Activated CD4-positive, alpha-beta memory T cell treated with anti-CD3 and anti-CD28 coated beads for 36 hours (primary cell): ENCODE results near the gene TMEM131L. TPM values are rescaled to one million over a fixed set of nuclear protein-coding genes. Genes with fewer than 3 reads are reported as not detected.
"Not testable (repeated sequence)": the region's sequence is repeated elsewhere in the genome, so short reads cannot be mapped to it uniquely, and the experiment has no call there.

Experiments used
- CTCF ChIA-PET: fragments of 350-600 bp; sonication (Branson Sonifier 250); formaldehyde crosslinking; loops from one replicate; lab custom pipeline; 2021; ENCODE audit warnings: antibody characterized with exemption, inconsistent platforms; lab: Charles Lee
- POLR2A ChIA-PET: fragments of 350-600 bp; sonication (Branson Sonifier 250); formaldehyde crosslinking; loops from one replicate; lab custom pipeline; 2021; ENCODE audit warnings: antibody characterized with exemption; lab: Charles Lee
- DNase-seq: peaks from one replicate; pipeline ENCODE4 v3.0.0-alpha.2; 2020
- H3K27ac Mint-ChIP-seq: one replicate; pipeline ENCODE4 v1.8.0; 2021; ENCODE audit warnings: mixed read lengths
- H3K27me3 Mint-ChIP-seq: one replicate; pipeline ENCODE4 v1.8.0; 2021; ENCODE audit warnings: mixed read lengths
- H3K36me3 Mint-ChIP-seq: one replicate; pipeline ENCODE4 v1.8.0; 2021; ENCODE audit warnings: mixed read lengths
- H3K4me1 Mint-ChIP-seq: one replicate; pipeline ENCODE4 v1.8.0; 2021; ENCODE audit warnings: low read depth, mixed read lengths
- H3K4me3 Mint-ChIP-seq: one replicate; pipeline ENCODE4 v1.8.0; 2021; ENCODE audit warnings: mild to moderate bottlenecking, mixed read lengths
- H3K9me3 Mint-ChIP-seq: one replicate; pipeline ENCODE4 v1.8.0; 2021; ENCODE audit warnings: mixed read lengths
- intact Hi-C: fragments of 100-400 bp; cut with micrococcal nuclease; formaldehyde crosslinking; loops from one replicate; pipeline ENCODE4 v1.15.1; 2023
- total RNA-seq, 2 experiments: library from RNA; stranded (reverse); gene quantifications; one replicate each; pipeline ENCODE4 v1.2.3, GENCODE V29; 2021

Gene TMEM131L
- total RNA-seq, 2 experiments from 2014 or later: 32.7 to 33.3 TPM

- Mint-ChIP-seq H3K27me3 (no peaks in the 10 kb centered on the region), H3K4me3 (no peak overlapping the region), H3K27ac (peak overlapping the region; percentile 6), H3K4me1 (peaks cover 14% of the 10 kb centered on the region), H3K9me3 (no peaks in the 10 kb centered on the region), H3K36me3 (no peaks in the 10 kb centered on the region)
- POLR2A ChIA-PET: interaction anchor here (1.4 kb wide), 1 partner anchor 19 kb away, joined by 3 read pairs; no protein-coding TSS in a partner anchor
- intact Hi-C loops: no loop called here
- DNase-seq: no peak
- CTCF ChIA-PET: interaction anchor here (0.7 to 2.5 kb wide), 3 partner anchors 15 to 622 kb away, joined by 3 to 8 read pairs (median 6); partner anchors contain the start of gene TMEM131L
Measured at GRCh38 chr4:153448003-153448731, 18.0 kb upstream of the TMEM131L start.

GRCh38 chr4:153449338-153449737 is 16.8 kb upstream of the TMEM131L start:
- Mint-ChIP-seq H3K4me1 (peaks cover 12% of the 10 kb centered on the region), H3K27me3 (no peaks in the 10 kb centered on the region), H3K4me3 (no peak overlapping the region), H3K9me3 (no peaks in the 10 kb centered on the region), H3K36me3 (no peaks in the 10 kb centered on the region), H3K27ac (peak overlapping the region; percentile 23)
- ChIA-PET CTCF (interaction anchor here (2.5 kb wide), 1 partner anchor 16 kb away, joined by 8 read pairs; no protein-coding TSS in a partner anchor), POLR2A (interaction anchor here (1.4 kb wide), 1 partner anchor 18 kb away, joined by 3 read pairs; no protein-coding TSS in a partner anchor)
- intact Hi-C loops: no loop called here
- DNase-seq: no peak

GRCh38 chr4:153450544-153450917 is 15.6 kb upstream of the TMEM131L start:
- Mint-ChIP-seq H3K4me1 (peaks cover 12% of the 10 kb centered on the region), H3K27me3 (no peaks in the 10 kb centered on the region), H3K4me3 (peak overlapping the region; percentile 18), H3K9me3 (no peaks in the 10 kb centered on the region), H3K36me3 (no peaks in the 10 kb centered on the region), H3K27ac (peak overlapping the region; percentile 76)
- peak; percentile 48 for DNase-seq
- intact Hi-C loops: loop anchor here (1.0 kb wide), 1 partner anchor 15 kb away; no protein-coding TSS in a partner anchor
- ChIA-PET CTCF (no interaction called here), POLR2A (no interaction called here)

- intact Hi-C loops, H3K36me3 Mint-ChIP-seq, H3K4me3 Mint-ChIP-seq, H3K9me3 Mint-ChIP-seq, CTCF ChIA-PET, H3K27ac Mint-ChIP-seq, DNase-seq, H3K27me3 Mint-ChIP-seq: not testable (repeated sequence)
- peaks cover 12% of the 10 kb centered on the region for H3K4me1 Mint-ChIP-seq
- POLR2A ChIA-PET: interaction anchor here (0.6 kb wide), 1 partner anchor 50 kb away, joined by 3 read pairs; no protein-coding TSS in a partner anchor
Measured at GRCh38 chr4:153451145-153451544, 15.0 kb upstream of the TMEM131L start.

GRCh38 chr4:153451911-153452657 is 14.1 kb upstream of the TMEM131L start:
- intact Hi-C loops: no loop called here
- POLR2A ChIA-PET: no interaction called here
- H3K9me3 Mint-ChIP-seq: no peaks in the 10 kb centered on the region
- CTCF ChIA-PET: no interaction called here
- H3K27ac Mint-ChIP-seq: no peak overlapping the region
- no peak for DNase-seq
- H3K36me3 Mint-ChIP-seq: no peaks in the 10 kb centered on the region
- H3K27me3 Mint-ChIP-seq: no peaks in the 10 kb centered on the region
- peaks cover 12% of the 10 kb centered on the region for H3K4me1 Mint-ChIP-seq
- no peak overlapping the region for H3K4me3 Mint-ChIP-seq

- ChIA-PET POLR2A (no interaction called here), CTCF (no interaction called here)
- no peak for DNase-seq
- peaks cover 12% of the 10 kb centered on the region for H3K4me1 Mint-ChIP-seq
- no peaks in the 10 kb centered on the region for H3K27me3 Mint-ChIP-seq
- no peaks in the 10 kb centered on the region for H3K9me3 Mint-ChIP-seq
- intact Hi-C loops: no loop called here
- no peak overlapping the region for H3K27ac Mint-ChIP-seq
- H3K4me3 Mint-ChIP-seq: no peak overlapping the region
- no peaks in the 10 kb centered on the region for H3K36me3 Mint-ChIP-seq
Measured at GRCh38 chr4:153452658-153453378, 13.3 kb upstream of the TMEM131L start.

- CTCF ChIA-PET: no interaction called here
- peaks cover 12% of the 10 kb centered on the region for H3K4me1 Mint-ChIP-seq
- POLR2A ChIA-PET: no interaction called here
- H3K9me3 Mint-ChIP-seq: no peaks in the 10 kb centered on the region
- no peaks in the 10 kb centered on the region for H3K27me3 Mint-ChIP-seq
- intact Hi-C loops: no loop called here
- no peak for DNase-seq
- no peaks in the 10 kb centered on the region for H3K36me3 Mint-ChIP-seq
- no peak overlapping the region for H3K4me3 Mint-ChIP-seq
- no peak overlapping the region for H3K27ac Mint-ChIP-seq
Measured at GRCh38 chr4:153453402-153453801, 12.8 kb upstream of the TMEM131L start.

GRCh38 chr4:153458969-153459368 is 7.2 kb upstream of the TMEM131L start:
- Mint-ChIP-seq H3K36me3 (no peaks in the 10 kb centered on the region), H3K9me3 (no peaks in the 10 kb centered on the region), H3K27ac (no peak overlapping the region), H3K4me1 (no peaks in the 10 kb centered on the region), H3K27me3 (no peaks in the 10 kb centered on the region), H3K4me3 (no peak overlapping the region)
- ChIA-PET CTCF (interaction anchor here (0.6 kb wide), 1 partner anchor 211 kb away, joined by 6 read pairs; no protein-coding TSS in a partner anchor), POLR2A (no interaction called here)
- DNase-seq: no peak
- intact Hi-C loops: no loop called here

GRCh38 chr4:153461549-153461948 is 4.6 kb upstream of the TMEM131L start:
- H3K4me1 Mint-ChIP-seq: peaks cover 13% of the 10 kb centered on the region
- H3K9me3 Mint-ChIP-seq, H3K27me3 Mint-ChIP-seq, intact Hi-C loops, H3K27ac Mint-ChIP-seq, CTCF ChIA-PET, POLR2A ChIA-PET, DNase-seq, H3K4me3 Mint-ChIP-seq, H3K36me3 Mint-ChIP-seq: not testable (repeated sequence)

GRCh38 chr4:153464068-153464467 is 2.1 kb upstream of the TMEM131L start:
- Mint-ChIP-seq H3K4me3 (no peak overlapping the region), H3K36me3 (peaks cover 12% of the 10 kb centered on the region), H3K27ac (no peak overlapping the region), H3K27me3 (peaks cover 1% of the 10 kb centered on the region), H3K9me3 (no peaks in the 10 kb centered on the region), H3K4me1 (peaks cover 25% of the 10 kb centered on the region)
- CTCF ChIA-PET: interaction anchor here (4.0 kb wide), 1 partner anchor 110 kb away, joined by 37 read pairs; no protein-coding TSS in a partner anchor
- intact Hi-C loops: no loop called here
- POLR2A ChIA-PET: no interaction called here
- no peak for DNase-seq

- Mint-ChIP-seq H3K36me3 (peaks cover 19% of the 10 kb centered on the region), H3K27me3 (peaks cover 1% of the 10 kb centered on the region), H3K27ac (peak overlapping the region; percentile 81), H3K4me3 (peak overlapping the region; percentile 82), H3K4me1 (peaks cover 36% of the 10 kb centered on the region), H3K9me3 (no peaks in the 10 kb centered on the region)
- ChIA-PET POLR2A (interaction anchor here (0.7 to 3.3 kb wide), 12 partner anchors 9 to 131 kb away, joined by 4 to 15 read pairs (median 6); no protein-coding TSS in a partner anchor), CTCF (interaction anchor here (0.6 to 4.2 kb wide), 18 partner anchors 8 to 140 kb away, joined by 3 to 37 read pairs (median 6); no protein-coding TSS in a partner anchor)
- intact Hi-C loops: loop anchor here (1.0 kb wide), 1 partner anchor 15 kb away; no protein-coding TSS in a partner anchor
- DNase-seq: no peak
Measured at GRCh38 chr4:153465140-153465539, 1.0 kb upstream of the TMEM131L start.
